ENCODE data around the gene ALDH3A1.

ALDH3A1 gene

DNA sequence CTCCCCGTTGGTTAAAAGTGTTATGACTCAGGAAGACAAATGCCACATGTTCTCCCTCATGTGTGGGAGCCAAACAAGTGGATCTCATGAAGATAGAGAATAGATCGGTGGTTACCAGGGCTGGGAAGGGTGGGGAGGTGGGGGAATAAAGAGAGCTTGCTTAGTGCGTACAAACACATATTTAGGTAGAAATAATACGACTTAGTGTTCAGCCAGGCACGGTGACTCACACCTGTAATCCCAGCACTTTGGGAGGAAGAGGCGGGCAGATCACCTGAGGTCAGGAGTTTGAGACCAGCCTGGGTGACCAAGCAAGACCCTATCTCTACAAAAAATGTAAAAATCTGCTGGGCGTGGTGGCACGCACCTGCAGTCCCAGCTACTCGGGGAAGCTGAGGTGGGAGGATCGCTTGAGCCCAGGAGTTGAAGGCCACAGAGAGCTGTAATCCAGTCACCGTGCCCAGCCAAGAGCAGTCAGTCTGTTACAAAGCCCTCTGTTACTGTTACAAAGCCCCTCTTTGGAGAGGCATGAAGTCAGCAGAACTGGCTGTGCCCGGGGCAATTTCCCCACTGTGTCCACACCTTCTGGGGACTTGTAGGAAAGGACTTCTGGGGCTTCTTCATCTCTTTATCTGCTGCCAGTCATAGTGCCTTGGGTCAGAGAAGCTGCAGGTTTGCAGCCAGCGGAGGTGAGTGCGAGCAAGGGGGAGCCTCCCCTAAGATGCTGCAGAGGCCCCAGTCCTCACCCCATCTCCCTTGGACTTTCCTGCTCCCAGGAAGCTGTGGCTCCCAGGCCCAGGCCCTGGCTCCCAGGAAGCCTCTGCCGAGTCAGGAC is 4.3 kb upstream of the ALDH3A1 start:
- H3K4me3 ChIP-seq (ENCODE audit: low read depth, low read length), result no peak overlapping the region
- no peaks in the 10 kb centered on the region for H3K4me1 ChIP-seq
- no peak overlapping the region for H3K9ac ChIP-seq
- H3K4me2 ChIP-seq (ENCODE audit: low read length), result no peak overlapping the region
- no peaks in the 10 kb centered on the region for H3K9me3 ChIP-seq (ENCODE audit: control insufficient read depth, low read length)
- no peak overlapping the region for H3K27ac ChIP-seq
- no peaks in the 10 kb centered on the region for H3K36me3 ChIP-seq (ENCODE audit: control insufficient read depth, insufficient read depth, low read length)
- H3K79me2 ChIP-seq, result no peaks in the 10 kb centered on the region
- TF ChIP-seq, protein P1, sequence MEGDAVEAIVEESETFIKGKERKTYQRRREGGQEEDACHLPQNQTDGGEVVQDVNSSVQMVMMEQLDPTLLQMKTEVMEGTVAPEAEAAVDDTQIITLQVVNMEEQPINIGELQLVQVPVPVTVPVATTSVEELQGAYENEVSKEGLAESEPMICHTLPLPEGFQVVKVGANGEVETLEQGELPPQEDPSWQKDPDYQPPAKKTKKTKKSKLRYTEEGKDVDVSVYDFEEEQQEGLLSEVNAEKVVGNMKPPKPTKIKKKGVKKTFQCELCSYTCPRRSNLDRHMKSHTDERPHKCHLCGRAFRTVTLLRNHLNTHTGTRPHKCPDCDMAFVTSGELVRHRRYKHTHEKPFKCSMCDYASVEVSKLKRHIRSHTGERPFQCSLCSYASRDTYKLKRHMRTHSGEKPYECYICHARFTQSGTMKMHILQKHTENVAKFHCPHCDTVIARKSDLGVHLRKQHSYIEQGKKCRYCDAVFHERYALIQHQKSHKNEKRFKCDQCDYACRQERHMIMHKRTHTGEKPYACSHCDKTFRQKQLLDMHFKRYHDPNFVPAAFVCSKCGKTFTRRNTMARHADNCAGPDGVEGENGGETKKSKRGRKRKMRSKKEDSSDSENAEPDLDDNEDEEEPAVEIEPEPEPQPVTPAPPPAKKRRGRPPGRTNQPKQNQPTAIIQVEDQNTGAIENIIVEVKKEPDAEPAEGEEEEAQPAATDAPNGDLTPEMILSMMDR (IDR thresholded peaks at IDR 0.05), result no peak
- no peak overlapping the region for H2AFZ ChIP-seq
- H3K27me3 ChIP-seq (ENCODE audit: control insufficient read depth, insufficient read depth, low read length), result no peaks in the 10 kb centered on the region

DNA sequence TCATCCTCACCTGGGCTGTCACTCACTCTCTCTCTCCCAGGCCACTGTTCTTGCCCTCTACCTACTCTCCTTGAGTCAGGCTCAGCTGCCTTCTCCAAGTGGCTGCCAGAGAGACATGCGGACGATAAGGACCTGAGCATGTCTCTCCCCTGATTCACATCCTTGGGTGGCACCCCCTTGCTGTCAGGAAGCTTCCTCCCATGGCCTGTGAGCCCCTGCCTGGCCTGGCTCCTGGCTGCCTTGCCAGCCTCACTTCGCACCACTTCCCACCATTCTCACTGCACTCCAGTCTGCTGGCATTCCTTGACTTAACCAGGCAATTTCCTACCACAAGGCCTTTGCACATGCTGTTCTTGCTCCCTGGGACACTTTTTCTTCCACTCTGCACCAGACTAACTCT is 2.7 kb upstream of the ALDH3A1 start:
- TF ChIP-seq, protein P1 (IDR thresholded peaks at IDR 0.05), result no peak
- Histone ChIP-seq H3K79me2 (no peaks in the 10 kb centered on the region), H3K27ac (no peak overlapping the region), H3K4me2 (ENCODE audit: low read length) (no peak overlapping the region), H3K9ac (no peak overlapping the region), H3K4me1 (no peaks in the 10 kb centered on the region), H3K9me3 (ENCODE audit: control insufficient read depth, low read length) (no peaks in the 10 kb centered on the region), H3K4me3 (ENCODE audit: low read depth, low read length) (no peak overlapping the region), H3K36me3 (ENCODE audit: control insufficient read depth, insufficient read depth, low read length) (no peaks in the 10 kb centered on the region), H3K27me3 (ENCODE audit: control insufficient read depth, insufficient read depth, low read length) (no peaks in the 10 kb centered on the region), H2AFZ (no peak overlapping the region)

DNA sequence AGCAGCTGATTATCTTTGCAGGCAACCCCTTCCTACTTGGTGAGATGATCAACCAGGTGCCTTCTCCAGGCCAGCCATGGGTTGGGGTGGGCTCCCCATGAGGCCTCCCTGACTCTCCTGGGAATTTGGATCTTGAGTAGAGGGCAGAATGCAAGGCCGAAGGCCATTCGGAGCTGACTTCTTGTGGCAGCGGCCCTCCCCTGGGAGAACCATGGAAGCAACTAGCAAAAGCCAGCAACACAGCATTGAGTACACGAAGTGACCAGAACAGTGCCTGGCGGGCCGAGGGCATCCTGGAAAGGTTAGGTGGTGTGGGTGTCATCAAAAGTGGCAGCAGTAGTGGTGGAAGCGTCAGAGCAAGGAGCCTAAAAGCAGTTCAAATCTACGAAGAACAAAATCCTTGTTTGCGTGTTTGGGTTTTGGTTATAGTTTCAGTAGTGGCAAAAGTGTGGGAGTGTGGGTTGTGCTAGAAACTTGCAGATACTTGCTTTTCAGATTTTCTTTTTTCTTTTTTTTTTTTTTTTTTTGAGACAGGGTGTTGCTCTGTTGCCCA is 2.0 kb upstream of the ALDH3A1 start:
- no peak overlapping the region for H3K9ac ChIP-seq
- H2AFZ ChIP-seq, result no peak overlapping the region
- no peak overlapping the region for H3K4me2 ChIP-seq (ENCODE audit: low read length)
- H3K27me3 ChIP-seq (ENCODE audit: control insufficient read depth, insufficient read depth, low read length), result no peaks in the 10 kb centered on the region
- H3K79me2 ChIP-seq, result no peaks in the 10 kb centered on the region
- H3K9me3 ChIP-seq (ENCODE audit: control insufficient read depth, low read length), result no peaks in the 10 kb centered on the region
- H3K4me3 ChIP-seq (ENCODE audit: low read depth, low read length), result no peak overlapping the region
- TF ChIP-seq, protein P1 (IDR thresholded peaks at IDR 0.05), result no peak
- no peaks in the 10 kb centered on the region for H3K36me3 ChIP-seq (ENCODE audit: control insufficient read depth, insufficient read depth, low read length)
- H3K4me1 ChIP-seq, result no peaks in the 10 kb centered on the region
- no peak overlapping the region for H3K27ac ChIP-seq

DNA sequence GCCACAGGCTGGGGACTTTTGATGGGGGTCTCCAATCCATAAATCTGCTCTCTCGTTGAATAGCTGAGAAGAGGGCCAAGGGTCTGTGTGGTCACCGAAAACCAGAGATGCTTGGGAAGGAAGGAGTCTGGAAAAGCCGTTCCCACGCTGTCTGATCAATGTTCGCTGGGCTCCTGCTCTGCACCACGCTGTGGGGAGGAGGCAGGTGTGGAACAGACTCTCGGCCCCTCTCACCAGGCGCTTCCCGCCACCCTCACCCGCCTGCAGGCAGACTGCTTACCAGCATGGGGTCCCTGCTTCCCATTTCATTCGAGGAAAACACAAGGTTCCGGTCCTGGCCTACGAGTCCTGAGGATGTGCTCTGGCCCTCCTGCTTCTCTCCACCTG is 702 bp upstream of the ALDH3A1 start:
- no peak overlapping the region for H3K4me2 ChIP-seq (ENCODE audit: low read length)
- H3K9me3 ChIP-seq (ENCODE audit: control insufficient read depth, low read length), result no peaks in the 10 kb centered on the region
- H3K27me3 ChIP-seq (ENCODE audit: control insufficient read depth, insufficient read depth, low read length), result no peaks in the 10 kb centered on the region
- H3K36me3 ChIP-seq (ENCODE audit: control insufficient read depth, insufficient read depth, low read length), result no peaks in the 10 kb centered on the region
- H3K79me2 ChIP-seq, result no peaks in the 10 kb centered on the region
- H3K27ac ChIP-seq, result no peak overlapping the region
- H3K4me1 ChIP-seq, result no peaks in the 10 kb centered on the region
- H3K9ac ChIP-seq, result no peak overlapping the region
- H2AFZ ChIP-seq, result no peak overlapping the region
- no peak overlapping the region for H3K4me3 ChIP-seq (ENCODE audit: low read depth, low read length)
- TF ChIP-seq, protein P1 (IDR thresholded peaks at IDR 0.05), result no peak

Measured in parathyroid adenoma (tissue), 2 donors.